Neural cell (in vitro differentiated cells): ENCODE results near the gene KRT36. TPM values are rescaled to one million over a fixed set of nuclear protein-coding genes. Genes with fewer than 3 reads are reported as not detected.

Experiments
- H2AFZ ChIP-seq: fragments of 200-600, 300-800 bp; sonication (generic), shearing (Covaris generic); 2 replicates; pipeline ENCODE4 v1.6.0; 2014; ENCODE audit warnings: low read depth, mild to moderate bottlenecking, antibody characterized with exemption, low read length, moderate library complexity
- H3F3A ChIP-seq: fragments of 200-600 bp; shearing (Covaris generic); 2 replicates; pipeline ENCODE4 v1.6.1; 2016; ENCODE audit warnings: mild to moderate bottlenecking, moderate library complexity, mixed read lengths, antibody characterized with exemption, low read length; ENCODE audit not compliant: insufficient read depth, poor library complexity, severe bottlenecking
- H3K27ac ChIP-seq: fragments of 200-600, 300-800 bp; sonication (generic), shearing (Covaris generic); 2 replicates; pipeline ENCODE4 v1.5.1; 2014; ENCODE audit warnings: mild to moderate bottlenecking, low read length, moderate library complexity
- H3K27me3 ChIP-seq: fragments of 300-800, 200-600 bp; sonication (generic), shearing (Covaris generic); 2 replicates; pipeline ENCODE4 v1.6.0; 2014; ENCODE audit warnings: mild to moderate bottlenecking, low read depth, low read length, moderate library complexity; ENCODE audit not compliant: insufficient read depth
- H3K36me3 ChIP-seq: fragments of 300-800, 200-600 bp; sonication (generic), shearing (Covaris generic); 2 replicates; pipeline ENCODE4 v1.5.1; 2014; ENCODE audit warnings: mild to moderate bottlenecking, antibody characterized with exemption, low read length, moderate library complexity; ENCODE audit not compliant: insufficient read depth
- H3K4me2 ChIP-seq: fragments of 300-800, 200-600 bp; sonication (generic), shearing (Covaris generic); 2 replicates; pipeline ENCODE4 v1.6.0; 2014; ENCODE audit warnings: mild to moderate bottlenecking, low read length
- H3K4me3 ChIP-seq: fragments of 300-800, 200-600 bp; sonication (generic), shearing (Covaris generic); 2 replicates; pipeline ENCODE4 v1.5.1; 2014; ENCODE audit warnings: mild to moderate bottlenecking, low read length, moderate library complexity
- H3K79me2 ChIP-seq: fragments of 200-600 bp; shearing (Covaris generic); replicated peaks from 2 replicates; pipeline ENCODE4 v1.6.0; 2014; ENCODE audit warnings: mild to moderate bottlenecking, low read length, moderate library complexity; ENCODE audit not compliant: insufficient read depth
- H3K9ac ChIP-seq: fragments of 300-800, 200-600 bp; sonication (generic), shearing (Covaris generic); 2 replicates; pipeline ENCODE4 v1.6.1; 2016; ENCODE audit warnings: mild to moderate bottlenecking, low read length, mixed read lengths
- H3K9me2 ChIP-seq: fragments of 200-600 bp; shearing (Covaris generic); 2 replicates; pipeline ENCODE4 v1.6.1; 2016; ENCODE audit warnings: mild to moderate bottlenecking, low read length, mixed read lengths; ENCODE audit not compliant: insufficient read depth
- H3K9me3 ChIP-seq: fragments of 200-600, 300-800 bp; sonication (generic), shearing (Covaris generic); 2 replicates; pipeline ENCODE4 v1.6.1; 2016; ENCODE audit warnings: mild to moderate bottlenecking, mixed run types, low read length, moderate library complexity, mixed read lengths
- H4K20me1 ChIP-seq: fragments of 200-600 bp; shearing (Covaris generic); 2 replicates; pipeline ENCODE4 v1.6.1; 2016; ENCODE audit warnings: mild to moderate bottlenecking, mixed run types; ENCODE audit not compliant: insufficient read depth
- CTCF ChIP-seq: fragments of 450-650 bp; IDR thresholded peaks from 2 replicates; pipeline ENCODE4 v1.5.1; 2014; ENCODE audit warnings: antibody characterized with exemption, mild to moderate bottlenecking, moderate library complexity; ENCODE audit not compliant: poor library complexity, severe bottlenecking
- EP300 ChIP-seq: fragments of 450-650 bp; conservative IDR thresholded peaks from 2 replicates; pipeline ENCODE4 v1.6.1; 2014; ENCODE audit warnings: antibody characterized with exemption, mild to moderate bottlenecking, moderate library complexity; ENCODE audit not compliant: poor library complexity, severe bottlenecking
- EZH2 ChIP-seq: fragments of 200-600, 300-800 bp; shearing (Covaris generic), sonication (generic); IDR thresholded peaks from 2 replicates; pipeline ENCODE4 v1.6.1; 2014; ENCODE audit warnings: antibody characterized with exemption, low read length, borderline replicate concordance, mild to moderate bottlenecking; ENCODE audit not compliant: insufficient read depth, poor library complexity, severe bottlenecking
- MXI1 ChIP-seq: fragments of 450-650 bp; conservative IDR thresholded peaks from 2 replicates; pipeline ENCODE4 v1.6.1; 2014; ENCODE audit warnings: antibody characterized with exemption, mild to moderate bottlenecking; ENCODE audit not compliant: poor library complexity, severe bottlenecking
- POLR2AphosphoS5 ChIP-seq: IDR thresholded peaks from 2 replicates; pipeline ENCODE4 v1.6.1; 2012
- RAD21 ChIP-seq: fragments of 450-650 bp; conservative IDR thresholded peaks from 2 replicates; pipeline ENCODE4 v1.6.1; 2014; ENCODE audit warnings: antibody characterized with exemption, mild to moderate bottlenecking, moderate library complexity
- REST ChIP-seq: IDR thresholded peaks from 2 replicates; pipeline ENCODE4 v1.6.1; 2012; ENCODE audit warnings: borderline replicate concordance
- SMC3 ChIP-seq: fragments of 450-650 bp; conservative IDR thresholded peaks from 2 replicates; pipeline ENCODE4 v1.6.1; 2014; ENCODE audit warnings: antibody characterized with exemption, mild to moderate bottlenecking, moderate library complexity; ENCODE audit not compliant: poor library complexity
- TAF1 ChIP-seq: IDR thresholded peaks from 2 replicates; pipeline ENCODE4 v1.6.1; 2012; ENCODE audit warnings: low read depth
- polyA plus RNA-seq: library from polyadenylated mRNA; depleted of rRNA; stranded (reverse); fragments of >200 nt; gene quantifications from 2 replicates; pipeline ENCODE4 v1.2.3, GENCODE V29; 2014

KRT36 gene
- polyA plus RNA-seq, 1 donor from 2014 or later, result not detected

GRCh38 chr17:41455236-41455635 is 34.5 kb downstream of the KRT36 start:
- Histone ChIP-seq H3K9me3 (no peaks in the 10 kb centered on the region), H3K9me2 (no peaks in the 10 kb centered on the region), H3K4me3 (no peak overlapping the region), H3K4me2 (no peak overlapping the region), H3F3A (no peaks in the 10 kb centered on the region), H3K9ac (no peak overlapping the region), H4K20me1 (no peaks in the 10 kb centered on the region), H3K79me2 (no peaks in the 10 kb centered on the region), H3K27ac (no peak overlapping the region), H3K27me3 (no peaks in the 10 kb centered on the region), H2AFZ (no peak overlapping the region), H3K36me3 (no peaks in the 10 kb centered on the region)
- TF ChIP-seq CTCF (no peak), POLR2AphosphoS5 (no peak)

- no peak overlapping the region for H3K4me3 ChIP-seq
- no peaks in the 10 kb centered on the region for H3K79me2 ChIP-seq
- H3K9me2 ChIP-seq, result no peaks in the 10 kb centered on the region
- H4K20me1 ChIP-seq, result no peaks in the 10 kb centered on the region
- TF ChIP-seq RAD21, result no peak
- no peak for TF ChIP-seq SMC3
- H3K27me3 ChIP-seq, result no peaks in the 10 kb centered on the region
- no peak overlapping the region for H2AFZ ChIP-seq
- H3K4me2 ChIP-seq, result no peak overlapping the region
- H3K9ac ChIP-seq, result no peak overlapping the region
- no peaks in the 10 kb centered on the region for H3F3A ChIP-seq
- H3K27ac ChIP-seq, result no peak overlapping the region
- H3K9me3 ChIP-seq, result no peaks in the 10 kb centered on the region
- H3K36me3 ChIP-seq, result no peaks in the 10 kb centered on the region
These were observed 36.6 kb downstream of the KRT36 start for GRCh38 chr17:41453066-41453465.

- Histone ChIP-seq H3K27me3 (no peaks in the 10 kb centered on the region), H3K9ac (no peak overlapping the region), H3K36me3 (no peaks in the 10 kb centered on the region), H3F3A (no peaks in the 10 kb centered on the region), H3K9me2 (no peaks in the 10 kb centered on the region), H4K20me1 (no peaks in the 10 kb centered on the region), H3K9me3 (no peaks in the 10 kb centered on the region), H3K4me3 (no peak overlapping the region), H3K27ac (no peak overlapping the region), H2AFZ (no peak overlapping the region), H3K79me2 (no peaks in the 10 kb centered on the region), H3K4me2 (no peak overlapping the region)
- TF ChIP-seq POLR2AphosphoS5, result no peak
- no peak for TF ChIP-seq TAF1
- no peak for TF ChIP-seq MXI1
- no peak for TF ChIP-seq CTCF
- TF ChIP-seq REST, result no peak
- TF ChIP-seq EP300, result no peak
- TF ChIP-seq EZH2, result no peak
- no peak for TF ChIP-seq RAD21
- no peak for TF ChIP-seq SMC3
These were observed 37.4 kb downstream of the KRT36 start for GRCh38 chr17:41452281-41452680.
